Caco-2 (cell line): ENCODE measurements around the gene OR1E1. TPM values are rescaled to one million over a fixed set of nuclear protein-coding genes. Genes with fewer than 3 reads are reported as not detected.
A peak's percentile ranks its signal among the peaks of the same experiment; 100 is the strongest.
"Not testable (repeated sequence)": the region's sequence is repeated elsewhere in the genome, so short reads cannot be mapped to it uniquely, and the experiment has no call there.

Experiments
- BruUV-seq: library from RNA; stranded (reverse); fragments of 400-500 nt; replicated peaks from 2 replicates; lab custom pipeline; 2021; lab: Mats Ljungman, UMichigan
- CTCF ChIA-PET: fragments of 300-600 bp; sonication (Branson Sonifier 250); formaldehyde crosslinking; loops from one replicate; lab custom pipeline; 2022; ENCODE audit warnings: antibody characterized with exemption; lab: Charles Lee
- POLR2A ChIA-PET: fragments of 300-600 bp; sonication (Branson Sonifier 250); formaldehyde crosslinking; loops from one replicate; lab custom pipeline; 2022; ENCODE audit warnings: antibody characterized with exemption; lab: Charles Lee
- DNase-seq, 2 experiments: peaks; one replicate each; pipeline versions ENCODE4 v3.0.0 to v3.0.0-alpha.2; 2020 to 2022
- H3K27me3 ChIP-seq: replicated peaks from 2 replicates; pipeline ENCODE4 v1.6.0; 2011; ENCODE audit warnings: low read length; ENCODE audit not compliant: control insufficient read depth, insufficient read depth
- H3K36me3 ChIP-seq: 2 replicates; pipeline ENCODE4 v1.5.1; 2011; ENCODE audit warnings: low read length; ENCODE audit not compliant: control insufficient read depth, insufficient read depth
- H3K4me1 ChIP-seq: fragments of 250-450 bp; sonication (Bioruptor Pico); 2 replicates; pipeline ENCODE4 v1.5.1; 2020; ENCODE audit warnings: mild to moderate bottlenecking
- H3K4me3 ChIP-seq: 2 replicates; pipeline ENCODE4 v1.5.1; 2011; ENCODE audit warnings: low read depth, mild to moderate bottlenecking, control low read depth, low read length
- H3K9me3 ChIP-seq: fragments of 250-450 bp; sonication (Bioruptor Pico); 2 replicates; pipeline ENCODE4 v1.5.1; 2020; ENCODE audit warnings: mild to moderate bottlenecking, moderate library complexity
- H3K27ac Mint-ChIP-seq: one replicate; pipeline ENCODE4 v1.8.0; 2022; ENCODE audit warnings: mixed read lengths; ENCODE audit not compliant: unreplicated experiment
- H3K27me3 Mint-ChIP-seq: one replicate; pipeline ENCODE4 v1.8.0; 2022; ENCODE audit warnings: mixed read lengths; ENCODE audit not compliant: insufficient read depth, unreplicated experiment
- H3K36me3 Mint-ChIP-seq: one replicate; pipeline ENCODE4 v1.8.0; 2022; ENCODE audit warnings: mild to moderate bottlenecking, mixed read lengths; ENCODE audit not compliant: insufficient read depth, unreplicated experiment
- H3K4me1 Mint-ChIP-seq: one replicate; pipeline ENCODE4 v1.8.0; 2022; ENCODE audit warnings: low read depth, mixed read lengths; ENCODE audit not compliant: unreplicated experiment
- H3K4me3 Mint-ChIP-seq: one replicate; pipeline ENCODE4 v1.8.0; 2022; ENCODE audit warnings: mild to moderate bottlenecking, moderate library complexity, mixed read lengths; ENCODE audit not compliant: unreplicated experiment
- H3K9me3 Mint-ChIP-seq: one replicate; pipeline ENCODE4 v1.8.0; 2022; ENCODE audit warnings: mixed read lengths; ENCODE audit not compliant: unreplicated experiment
- CTCF ChIP-seq, 2 experiments: fragments of 200-600 bp in 1 of 2; IDR thresholded peaks; 1 replicate in 1 of 2; 2 replicates in 1 of 2; pipeline versions ENCODE4 v1.5.1 to v1.8.0; 2011 to 2022; ENCODE audit warnings: antibody characterized with exemption in 1 of 2, control low read depth in 1 of 2, inconsistent platforms in 1 of 2, low read depth in 1 of 2, low read length in 1 of 2, mild to moderate bottlenecking in 1 of 2, moderate library complexity in 1 of 2; ENCODE audit not compliant: insufficient read depth in 1 of 2, severe bottlenecking in 1 of 2, unreplicated experiment in 1 of 2
- intact Hi-C: fragments of 100-400 bp; cut with micrococcal nuclease; formaldehyde crosslinking; loops from one replicate; pipeline ENCODE4 v1.10.0; 2022; ENCODE audit not compliant: unreplicated experiment
- total RNA-seq: library from RNA; stranded (reverse); gene quantifications from 2 replicates; pipeline ENCODE4 v1.2.3, GENCODE V29; 2022

The OR1E1 gene
- total RNA-seq, 1 experiment from 2014 or later: not detected

GRCh38 chr17:3401786-3402185 lies 3.6 kb upstream of the OR1E1 start:
- Mint-ChIP-seq H3K27me3 (peaks cover 18% of the 10 kb centered on the region), H3K4me1 (no peaks in the 10 kb centered on the region)
- BruUV-seq: no TSS peak

GRCh38 chr17:3400055-3400454 lies 1.8 kb upstream of the OR1E1 start:
- no peak overlapping the region for H3K4me3 Mint-ChIP-seq
- no TSS peak for BruUV-seq
- H3K36me3 Mint-ChIP-seq: no peaks in the 10 kb centered on the region
- peaks cover 15% of the 10 kb centered on the region for H3K27me3 Mint-ChIP-seq
- no peaks in the 10 kb centered on the region for H3K4me1 Mint-ChIP-seq
- Histone ChIP-seq H3K4me3 (no peak overlapping the region), H3K27me3 (no peaks in the 10 kb centered on the region), H3K9me3 (no peaks in the 10 kb centered on the region), H3K36me3 (no peaks in the 10 kb centered on the region), H3K4me1 (no peaks in the 10 kb centered on the region)
- H3K9me3 Mint-ChIP-seq: peaks cover 10% of the 10 kb centered on the region
- intact Hi-C loops: no loop called here
- H3K27ac Mint-ChIP-seq: no peak overlapping the region
- no peak for TF ChIP-seq CTCF (IDR thresholded peaks at IDR 0.05; ENCODE audit: insufficient read depth in 1 of 2, low read depth in 1 of 2, low read length in 1 of 2, severe bottlenecking in 1 of 2, unreplicated experiment in 1 of 2)
- CTCF ChIA-PET: no interaction called here
- no peak for DNase-seq
- POLR2A ChIA-PET: no interaction called here

More at GRCh38 chr17:3401786-3402185, 3.6 kb upstream of the OR1E1 start:
- H3K4me3 ChIP-seq: no peak overlapping the region
- Mint-ChIP-seq H3K4me3 (no peak overlapping the region), H3K36me3 (no peaks in the 10 kb centered on the region), H3K9me3 (peaks cover 17% of the 10 kb centered on the region), H3K27ac (no peak overlapping the region)
- TF ChIP-seq CTCF (IDR thresholded peaks at IDR 0.05; ENCODE audit: insufficient read depth in 1 of 2, low read depth in 1 of 2, low read length in 1 of 2, severe bottlenecking in 1 of 2, unreplicated experiment in 1 of 2): no peak
- H3K4me1 ChIP-seq: no peaks in the 10 kb centered on the region
- no peaks in the 10 kb centered on the region for H3K27me3 ChIP-seq
- POLR2A ChIA-PET: no interaction called here
- no peaks in the 10 kb centered on the region for H3K36me3 ChIP-seq
- intact Hi-C loops: no loop called here
- H3K9me3 ChIP-seq: no peaks in the 10 kb centered on the region; the same call in 1 of the 2 replicates
- no peak for DNase-seq
- CTCF ChIA-PET: no interaction called here

- H3K27ac Mint-ChIP-seq, H3K4me1 ChIP-seq, H3K36me3 ChIP-seq, H3K4me1 Mint-ChIP-seq, POLR2A ChIA-PET, BruUV-seq, H3K27me3 ChIP-seq, intact Hi-C loops, H3K4me3 Mint-ChIP-seq, H3K4me3 ChIP-seq, CTCF ChIA-PET, H3K36me3 Mint-ChIP-seq, H3K9me3 ChIP-seq: not testable (repeated sequence)
- peak; percentile 52 to 66 for DNase-seq
- H3K9me3 Mint-ChIP-seq: peaks cover 10% of the 10 kb centered on the region
- peaks cover 19% of the 10 kb centered on the region for H3K27me3 Mint-ChIP-seq
These were observed 409 bp downstream of the OR1E1 start for GRCh38 chr17:3397801-3398200.

- H3K36me3 ChIP-seq: no peaks in the 10 kb centered on the region
- H3K4me3 ChIP-seq: no peak overlapping the region
- H3K27me3 Mint-ChIP-seq: peaks cover 15% of the 10 kb centered on the region
- H3K9me3 ChIP-seq: peaks cover 10% of the 10 kb centered on the region
- no peaks in the 10 kb centered on the region for H3K9me3 Mint-ChIP-seq
- no peak for DNase-seq
- no peak for TF ChIP-seq CTCF (IDR thresholded peaks at IDR 0.05; ENCODE audit: insufficient read depth in 1 of 2, low read depth in 1 of 2, low read length in 1 of 2, severe bottlenecking in 1 of 2, unreplicated experiment in 1 of 2)
- no peak overlapping the region for H3K4me3 Mint-ChIP-seq
- intact Hi-C loops: no loop called here
- no peaks in the 10 kb centered on the region for H3K4me1 ChIP-seq
- H3K27me3 ChIP-seq: no peaks in the 10 kb centered on the region
- H3K36me3 Mint-ChIP-seq: no peaks in the 10 kb centered on the region
- no peaks in the 10 kb centered on the region for H3K4me1 Mint-ChIP-seq
- POLR2A ChIA-PET: no interaction called here
- no peak overlapping the region for H3K27ac Mint-ChIP-seq
- CTCF ChIA-PET: no interaction called here
- BruUV-seq: no TSS peak
These were observed 8.4 kb downstream of the OR1E1 start for GRCh38 chr17:3389791-3390190.
